Keratinocyte (primary cell): ENCODE data around the gene ADAMTS17.

Experiments used
- EZH2 ChIP-seq: IDR thresholded peaks from one replicate; pipeline ENCODE4 v1.6.1; 2012; ENCODE audit warnings: inconsistent platforms, mild to moderate bottlenecking, low read length, moderate library complexity
- TF ChIP-seq, protein P1 (sequence below), 3 experiments: IDR thresholded peaks in 1 of 3; conservative IDR thresholded peaks in 1 of 3; optimal IDR thresholded peaks in 1 of 3; 2 replicates in 2 of 3; 3 replicates in 1 of 3; pipeline versions ENCODE3 to v1.5.1; 2011; ENCODE audit warnings: low read length in 3 of 3, mild to moderate bottlenecking in 3 of 3, moderate library complexity in 2 of 3, control low read depth in 1 of 3, inconsistent platforms in 1 of 3; ENCODE audit not compliant: insufficient read depth in 2 of 3; ENCODE audit errors: extremely low read depth in 1 of 3

- TF ChIP-seq, protein P1, sequence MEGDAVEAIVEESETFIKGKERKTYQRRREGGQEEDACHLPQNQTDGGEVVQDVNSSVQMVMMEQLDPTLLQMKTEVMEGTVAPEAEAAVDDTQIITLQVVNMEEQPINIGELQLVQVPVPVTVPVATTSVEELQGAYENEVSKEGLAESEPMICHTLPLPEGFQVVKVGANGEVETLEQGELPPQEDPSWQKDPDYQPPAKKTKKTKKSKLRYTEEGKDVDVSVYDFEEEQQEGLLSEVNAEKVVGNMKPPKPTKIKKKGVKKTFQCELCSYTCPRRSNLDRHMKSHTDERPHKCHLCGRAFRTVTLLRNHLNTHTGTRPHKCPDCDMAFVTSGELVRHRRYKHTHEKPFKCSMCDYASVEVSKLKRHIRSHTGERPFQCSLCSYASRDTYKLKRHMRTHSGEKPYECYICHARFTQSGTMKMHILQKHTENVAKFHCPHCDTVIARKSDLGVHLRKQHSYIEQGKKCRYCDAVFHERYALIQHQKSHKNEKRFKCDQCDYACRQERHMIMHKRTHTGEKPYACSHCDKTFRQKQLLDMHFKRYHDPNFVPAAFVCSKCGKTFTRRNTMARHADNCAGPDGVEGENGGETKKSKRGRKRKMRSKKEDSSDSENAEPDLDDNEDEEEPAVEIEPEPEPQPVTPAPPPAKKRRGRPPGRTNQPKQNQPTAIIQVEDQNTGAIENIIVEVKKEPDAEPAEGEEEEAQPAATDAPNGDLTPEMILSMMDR (optimal IDR thresholded peaks at IDR 0.05 in 1 of 3, IDR thresholded peaks at IDR 0.05 in 1 of 3, conservative IDR thresholded peaks at IDR 0.05 in 1 of 3; ENCODE audit: extremely low read depth in 1 of 3, insufficient read depth in 2 of 3, low read length in 3 of 3), result no peak
- TF ChIP-seq EZH2, result no peak
Measured at GRCh38 chr15:100180921-100181320, 160.9 kb downstream of the ADAMTS17 start.
